NCI-H2171 treated with DMSO at 0.1 percent for 48 hours (cell line): ENCODE data around the gene ELF4.
A peak's percentile ranks its signal among the peaks of the same experiment; 100 is the strongest.

ENCODE experiments used
- DNase-seq: peaks from one replicate; lab custom pipeline; 2025; lab: John Stamatoyannopoulos, UW

ELF4 gene

GRCh38 chrX:130114141-130114588, 3.9 kb upstream of the ELF4 start:
- DNase-seq = no peak

- no peak for DNase-seq
Measured at GRCh38 chrX:130111220-130112154, 1.2 kb upstream of the ELF4 start.

GRCh38 chrX:130109429-130110378, 593 bp downstream of the ELF4 start:
- DNase-seq = peak; percentile 3

GRCh38 chrX:130108647-130109428, 1.5 kb downstream of the ELF4 start:
- DNase-seq = no peak

- DNase-seq = no peak
Measured at GRCh38 chrX:130106071-130106470, 4.2 kb downstream of the ELF4 start.

GRCh38 chrX:130105244-130105643, 5.1 kb downstream of the ELF4 start:
- DNase-seq = no peak

GRCh38 chrX:130103605-130104004, 6.7 kb downstream of the ELF4 start:
- no peak for DNase-seq

- no peak for DNase-seq
Measured at GRCh38 chrX:130100180-130100579, 10.1 kb downstream of the ELF4 start.

GRCh38 chrX:130098210-130098552, 12.1 kb downstream of the ELF4 start:
- no peak for DNase-seq

- peak; percentile 49 for DNase-seq
Measured at GRCh38 chrX:130097507-130098209, 12.6 kb downstream of the ELF4 start.

GRCh38 chrX:130095249-130096030, 14.9 kb downstream of the ELF4 start:
- no peak for DNase-seq

GRCh38 chrX:130094696-130095095, 15.6 kb downstream of the ELF4 start:
- DNase-seq = peak; percentile 11

GRCh38 chrX:130093271-130093670, 17.0 kb downstream of the ELF4 start:
- DNase-seq = no peak

GRCh38 chrX:130091980-130092522, 18.2 kb downstream of the ELF4 start:
- DNase-seq = no peak

GRCh38 chrX:130090364-130090763, 19.9 kb downstream of the ELF4 start:
- DNase-seq = no peak

GRCh38 chrX:130086447-130087206, 23.7 kb downstream of the ELF4 start:
- no peak for DNase-seq

GRCh38 chrX:130085551-130086446, 24.5 kb downstream of the ELF4 start:
- DNase-seq = no peak

GRCh38 chrX:130084631-130085237, 25.6 kb downstream of the ELF4 start:
- no peak for DNase-seq
